IMR-90 (cell line): ENCODE results near the gene NOS1AP.

ENCODE experiments used
- NFE2L2 ChIP-seq: fragments of 150-350 bp; IDR thresholded peaks from 2 replicates; pipeline ENCODE4 v1.6.1; 2016; ENCODE audit warnings: low read depth, mild to moderate bottlenecking, low read length
- POLR2A ChIP-seq: IDR thresholded peaks from 2 replicates; pipeline ENCODE4 v1.6.1; 2012; ENCODE audit warnings: mild to moderate bottlenecking, low read depth, low read length
- RAD21 ChIP-seq: IDR thresholded peaks from 2 replicates; pipeline ENCODE4 v1.6.1; 2012; ENCODE audit warnings: low read length, improper control_type of control experiment
- TF ChIP-seq, protein P1 (sequence below): conservative IDR thresholded peaks from 2 replicates; pipeline ENCODE4 v1.5.1; 2012; ENCODE audit warnings: mild to moderate bottlenecking, low read depth, low read length, improper control_type of control experiment
- TF ChIP-seq, protein P2 (sequence below): fragments of 150-350 bp; IDR thresholded peaks from 2 replicates; pipeline ENCODE4 v1.6.1; 2017; ENCODE audit warnings: mild to moderate bottlenecking, antibody characterized with exemption, low read length, low read depth

GRCh38 chr1:162388083-162388594, 318.6 kb downstream of the NOS1AP start:
- TF ChIP-seq, protein P1, sequence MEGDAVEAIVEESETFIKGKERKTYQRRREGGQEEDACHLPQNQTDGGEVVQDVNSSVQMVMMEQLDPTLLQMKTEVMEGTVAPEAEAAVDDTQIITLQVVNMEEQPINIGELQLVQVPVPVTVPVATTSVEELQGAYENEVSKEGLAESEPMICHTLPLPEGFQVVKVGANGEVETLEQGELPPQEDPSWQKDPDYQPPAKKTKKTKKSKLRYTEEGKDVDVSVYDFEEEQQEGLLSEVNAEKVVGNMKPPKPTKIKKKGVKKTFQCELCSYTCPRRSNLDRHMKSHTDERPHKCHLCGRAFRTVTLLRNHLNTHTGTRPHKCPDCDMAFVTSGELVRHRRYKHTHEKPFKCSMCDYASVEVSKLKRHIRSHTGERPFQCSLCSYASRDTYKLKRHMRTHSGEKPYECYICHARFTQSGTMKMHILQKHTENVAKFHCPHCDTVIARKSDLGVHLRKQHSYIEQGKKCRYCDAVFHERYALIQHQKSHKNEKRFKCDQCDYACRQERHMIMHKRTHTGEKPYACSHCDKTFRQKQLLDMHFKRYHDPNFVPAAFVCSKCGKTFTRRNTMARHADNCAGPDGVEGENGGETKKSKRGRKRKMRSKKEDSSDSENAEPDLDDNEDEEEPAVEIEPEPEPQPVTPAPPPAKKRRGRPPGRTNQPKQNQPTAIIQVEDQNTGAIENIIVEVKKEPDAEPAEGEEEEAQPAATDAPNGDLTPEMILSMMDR = no peak
- TF ChIP-seq POLR2A (no peak), NFE2L2 (no peak), RAD21 (no peak)
- TF ChIP-seq, protein P2, sequence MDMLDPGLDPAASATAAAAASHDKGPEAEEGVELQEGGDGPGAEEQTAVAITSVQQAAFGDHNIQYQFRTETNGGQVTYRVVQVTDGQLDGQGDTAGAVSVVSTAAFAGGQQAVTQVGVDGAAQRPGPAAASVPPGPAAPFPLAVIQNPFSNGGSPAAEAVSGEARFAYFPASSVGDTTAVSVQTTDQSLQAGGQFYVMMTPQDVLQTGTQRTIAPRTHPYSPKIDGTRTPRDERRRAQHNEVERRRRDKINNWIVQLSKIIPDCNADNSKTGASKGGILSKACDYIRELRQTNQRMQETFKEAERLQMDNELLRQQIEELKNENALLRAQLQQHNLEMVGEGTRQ = no peak
